Activated CD8-positive, alpha-beta memory T cell treated with anti-CD3 and anti-CD28 coated beads, Interleukin-2, amount 50 U/mL, for 4 hours (primary cell): ENCODE measurements around the gene DCTN2.
"Not testable (repeated sequence)": the region's sequence is repeated elsewhere in the genome, so short reads cannot be mapped to it uniquely, and the experiment has no call there.

Experiments
- DNase-seq: peaks from one replicate; pipeline ENCODE4 v3.0.0-alpha.2; 2020

Gene DCTN2

DNA sequence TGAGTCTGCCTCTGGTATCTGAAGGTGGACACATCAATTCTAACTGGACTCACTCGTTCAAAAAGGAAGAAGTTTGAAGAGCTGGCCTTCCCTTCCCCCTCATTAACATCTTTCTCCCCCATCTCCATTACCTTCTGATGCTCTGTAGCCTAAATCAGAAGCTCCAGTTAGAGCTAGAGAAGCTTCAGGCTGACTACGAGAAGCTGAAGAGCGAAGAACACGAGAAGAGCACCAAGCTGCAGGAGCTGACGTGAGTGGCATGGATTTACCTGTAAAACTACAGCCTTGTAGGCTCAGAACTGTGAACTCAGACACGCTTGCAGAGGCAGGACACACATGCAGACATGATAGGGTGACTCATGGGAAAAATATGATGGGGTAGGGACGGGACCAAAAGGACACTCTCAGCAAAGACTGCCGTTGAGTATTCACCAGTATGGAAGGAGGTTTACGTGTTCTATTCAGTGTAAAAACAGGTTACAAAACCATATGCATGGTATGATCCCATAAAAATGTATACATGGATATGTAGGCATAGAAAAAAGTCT, 29.7 kb upstream of the DCTN2 start:
- DNase-seq: no peak

DNA sequence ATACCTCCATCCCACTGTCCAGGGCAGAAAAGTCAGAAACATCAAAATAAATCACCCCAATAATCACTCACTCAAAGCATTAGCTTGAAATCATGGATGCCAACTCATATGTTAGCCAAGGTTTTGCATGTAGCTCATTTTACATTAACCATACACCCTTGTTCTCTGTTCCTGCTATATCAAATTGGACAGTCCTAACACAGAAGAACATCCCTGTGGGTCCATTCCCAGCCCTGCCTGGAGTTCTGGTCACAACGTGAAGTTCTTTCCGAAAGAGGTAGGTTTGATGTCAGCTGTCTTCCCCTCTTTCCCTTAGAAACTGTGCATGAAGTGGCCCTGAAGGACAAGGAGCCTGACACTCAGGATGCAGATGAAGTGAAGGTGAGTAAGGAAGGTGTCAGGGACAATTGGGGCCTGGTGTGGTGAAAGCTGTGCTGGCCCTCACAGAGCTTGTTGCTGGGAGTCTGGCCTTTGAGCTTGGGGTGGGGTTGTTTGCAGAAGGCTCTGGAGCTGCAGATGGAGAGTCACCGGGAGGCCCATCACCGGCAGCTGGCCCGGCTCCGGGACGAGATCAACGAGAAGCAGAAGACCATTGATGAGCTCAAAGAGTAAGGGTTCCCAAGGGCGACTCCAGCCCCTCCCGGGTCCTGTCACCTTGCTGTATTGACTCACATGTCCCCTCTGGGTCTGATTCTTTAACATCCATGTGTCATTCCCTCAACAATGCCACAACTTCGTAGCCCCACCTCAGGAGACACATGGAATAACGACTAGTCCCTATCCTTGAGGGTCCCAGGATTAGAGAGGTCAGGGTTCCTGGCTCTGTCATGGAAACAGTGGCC, 29.0 kb upstream of the DCTN2 start:
- DNase-seq: no peak

DNA sequence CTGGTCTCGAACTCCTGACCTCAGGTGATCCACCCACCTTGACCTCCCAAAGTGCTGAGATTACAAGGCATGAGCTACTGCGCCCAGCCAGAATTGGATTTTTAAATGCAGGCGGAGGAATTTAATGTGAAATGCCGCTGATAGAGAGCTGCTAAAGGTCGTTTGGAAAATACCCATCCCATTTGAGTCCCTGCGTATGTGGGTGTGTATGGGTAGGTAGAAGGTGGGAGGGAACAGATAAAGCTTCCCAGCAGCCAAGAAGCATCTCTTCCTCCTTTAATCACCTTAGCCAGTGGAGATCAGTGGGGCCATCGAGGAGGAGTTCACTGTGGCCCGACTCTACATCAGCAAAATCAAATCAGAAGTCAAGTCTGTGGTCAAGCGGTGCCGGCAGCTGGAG, 27.8 kb upstream of the DCTN2 start:
- no peak for DNase-seq

DNA sequence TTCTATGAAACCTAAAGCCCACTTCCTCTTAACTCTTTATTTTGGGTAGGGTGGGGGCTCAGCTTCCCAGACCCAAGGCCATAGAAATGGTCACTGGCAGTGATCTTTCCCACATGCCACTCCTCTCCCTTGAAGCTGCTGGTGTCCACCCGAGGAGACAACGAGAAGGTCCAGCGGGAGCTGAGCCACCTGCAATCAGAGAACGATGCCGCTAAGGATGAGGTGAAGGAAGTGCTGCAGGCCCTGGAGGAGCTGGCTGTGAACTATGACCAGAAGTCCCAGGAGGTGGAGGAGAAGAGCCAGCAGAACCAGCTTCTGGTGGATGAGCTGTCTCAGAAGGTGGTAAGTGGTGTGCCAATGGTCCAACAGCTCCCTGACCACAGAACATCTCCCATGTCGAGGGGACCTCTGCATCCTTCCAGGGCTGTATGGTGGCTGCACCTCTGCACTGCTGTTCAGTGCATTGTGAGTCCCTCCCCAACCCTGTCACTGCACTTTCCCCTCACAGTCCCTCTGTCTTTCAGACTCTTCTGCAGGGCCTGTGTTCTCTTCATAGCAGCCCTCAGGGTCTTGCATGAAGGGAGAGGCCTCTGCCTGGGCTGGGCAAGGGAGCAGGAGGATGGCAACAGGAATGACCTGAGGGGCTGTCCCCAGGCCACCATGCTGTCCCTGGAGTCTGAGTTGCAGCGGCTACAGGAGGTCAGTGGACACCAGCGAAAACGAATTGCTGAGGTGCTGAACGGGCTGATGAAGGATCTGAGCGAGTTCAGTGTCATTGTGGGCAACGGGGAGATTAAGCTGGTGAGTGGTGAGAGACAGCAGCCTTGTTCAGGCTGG, 25.2 kb upstream of the DCTN2 start:
- DNase-seq: no peak

DNA sequence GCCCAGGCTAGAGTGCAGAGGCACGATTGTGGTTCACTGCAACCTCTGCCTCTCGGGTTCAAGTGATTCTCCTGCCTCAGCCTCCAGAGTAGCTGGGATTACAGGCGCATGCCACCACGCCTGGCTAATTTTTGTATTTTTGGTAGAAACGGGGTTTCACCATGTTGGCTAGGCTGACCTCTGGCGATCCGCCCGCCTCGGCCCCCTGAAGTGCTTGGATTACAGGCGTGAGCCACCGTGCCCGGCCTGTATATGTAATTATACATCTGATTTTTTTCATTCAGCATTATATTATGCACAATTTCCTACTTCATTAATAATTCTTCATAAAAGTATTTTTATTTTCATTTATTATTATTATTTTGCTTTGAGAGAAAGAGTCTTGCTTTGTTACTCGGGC, 23.4 kb upstream of the DCTN2 start:
- not testable (repeated sequence) for DNase-seq

DNA sequence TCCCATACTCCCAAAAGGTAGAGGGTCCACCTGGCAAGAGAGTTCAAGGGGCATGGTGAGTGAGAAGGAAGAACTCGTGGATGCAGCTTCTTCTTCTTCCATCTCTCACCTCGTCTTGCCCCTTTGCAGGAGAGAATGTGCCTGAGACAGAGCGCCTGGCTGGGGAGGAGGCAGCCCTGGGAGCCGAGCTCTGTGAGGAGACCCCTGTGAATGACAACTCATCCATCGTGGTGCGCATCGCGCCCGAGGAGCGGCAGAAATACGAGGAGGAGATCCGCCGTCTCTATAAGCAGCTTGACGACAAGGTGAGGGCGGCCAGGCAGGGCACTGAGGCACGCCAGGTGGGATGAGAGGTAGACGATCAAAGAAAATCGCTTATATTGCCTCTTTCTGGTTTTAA, 22.9 kb upstream of the DCTN2 start:
- DNase-seq: no peak

DNA sequence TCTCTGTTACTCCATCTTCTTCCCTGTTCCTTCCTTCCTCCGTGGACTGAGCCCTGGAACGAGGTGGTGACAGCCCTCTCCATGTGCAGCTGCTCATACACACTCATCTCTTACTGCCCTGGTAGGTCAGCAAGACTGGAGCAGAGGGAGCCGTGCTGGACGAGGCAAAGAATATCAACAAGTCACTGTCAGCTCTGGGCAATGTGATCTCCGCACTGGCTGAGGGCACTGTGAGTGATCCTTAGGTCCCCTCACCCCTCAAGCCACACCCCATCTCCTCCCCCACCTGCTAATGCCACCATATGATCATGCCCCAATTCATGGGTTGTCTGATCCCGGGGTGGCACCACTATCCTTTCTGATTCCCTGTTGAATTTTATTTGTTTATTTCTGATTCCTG, 21.8 kb upstream of the DCTN2 start:
- no peak for DNase-seq

DNA sequence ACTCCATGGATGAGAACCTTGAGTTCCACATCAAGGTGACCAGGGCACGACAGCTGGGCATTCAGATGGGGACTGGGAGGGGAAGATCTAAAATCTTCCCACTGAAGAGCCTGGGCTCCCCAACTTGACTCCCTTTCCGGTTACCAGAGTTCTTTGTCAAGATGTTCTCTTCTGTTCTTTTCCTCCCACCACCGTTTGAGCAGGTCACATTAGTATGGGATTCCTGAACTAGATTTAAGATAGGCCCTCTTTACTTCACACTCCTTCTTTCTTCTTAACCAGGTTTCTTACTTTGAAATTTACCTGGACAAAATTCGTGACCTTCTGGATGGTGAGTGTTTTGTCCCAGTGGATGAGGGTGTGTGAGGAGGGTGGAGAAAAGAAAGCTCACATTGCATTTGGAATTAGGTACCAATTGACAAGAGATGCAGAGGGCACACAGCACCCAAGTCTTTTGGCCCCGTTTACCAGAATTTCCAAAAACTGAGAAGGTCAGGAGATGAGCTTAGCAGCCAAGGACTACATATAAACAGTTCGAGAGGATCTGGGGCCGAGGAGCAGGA, 17.3 kb upstream of the DCTN2 start:
- DNase-seq: no peak

DNA sequence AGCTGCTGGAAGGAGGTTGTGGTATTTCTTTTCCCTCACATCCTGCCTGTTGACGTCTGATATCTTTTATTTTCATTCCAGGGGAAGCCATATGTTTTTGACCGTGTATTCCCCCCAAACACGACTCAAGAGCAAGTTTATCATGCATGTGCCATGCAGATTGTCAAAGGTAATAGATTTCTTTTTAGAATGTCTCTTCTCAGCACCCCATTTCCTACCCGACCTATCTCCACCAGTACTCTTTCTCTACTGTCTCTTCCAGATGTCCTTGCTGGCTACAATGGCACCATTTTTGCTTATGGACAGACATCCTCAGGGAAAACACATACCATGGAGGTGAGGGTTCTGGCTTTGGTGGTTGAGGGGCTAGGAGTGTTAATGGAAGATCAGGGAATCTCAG, 16.4 kb upstream of the DCTN2 start:
- no peak for DNase-seq

DNA sequence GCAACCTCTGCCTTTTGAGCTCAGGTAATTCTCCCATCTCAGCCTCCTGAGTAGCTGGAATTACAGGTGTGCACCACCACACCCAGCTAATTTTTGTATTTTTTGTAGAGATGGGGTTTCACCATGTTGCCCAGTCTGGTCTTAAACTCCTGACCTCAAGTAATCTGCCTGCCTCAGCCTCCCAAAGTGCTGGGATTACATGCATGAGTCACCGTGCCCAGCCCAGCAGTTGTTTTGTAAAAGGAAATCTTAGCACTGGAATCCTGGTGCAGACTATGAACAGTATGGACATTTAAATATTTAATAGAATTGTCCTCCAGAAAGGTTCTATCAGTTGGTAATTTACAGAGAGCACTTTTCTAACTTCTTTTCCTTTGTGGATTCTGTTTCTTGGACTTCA, 14.1 kb upstream of the DCTN2 start:
- DNase-seq: not testable (repeated sequence)

DNA sequence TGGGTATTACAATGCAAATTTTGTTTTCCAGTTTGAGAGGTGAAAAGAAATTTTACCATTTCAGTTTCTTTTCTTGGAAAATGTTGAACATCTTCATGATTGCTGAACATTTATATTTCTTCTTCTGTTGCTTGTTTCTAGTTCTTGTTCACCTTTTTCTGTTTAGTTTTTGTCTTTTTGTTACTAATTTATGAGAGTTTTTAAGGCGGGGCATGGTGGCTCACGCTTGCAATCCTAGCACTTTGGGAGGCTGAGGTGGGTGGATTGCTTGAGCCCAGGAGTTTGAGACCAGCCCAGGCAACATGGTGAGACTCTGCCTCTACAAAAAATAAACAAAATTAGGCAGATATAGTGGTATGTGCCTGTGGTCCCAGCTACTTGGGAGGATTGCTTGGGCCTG, 13.5 kb upstream of the DCTN2 start:
- no peak for DNase-seq

DNA sequence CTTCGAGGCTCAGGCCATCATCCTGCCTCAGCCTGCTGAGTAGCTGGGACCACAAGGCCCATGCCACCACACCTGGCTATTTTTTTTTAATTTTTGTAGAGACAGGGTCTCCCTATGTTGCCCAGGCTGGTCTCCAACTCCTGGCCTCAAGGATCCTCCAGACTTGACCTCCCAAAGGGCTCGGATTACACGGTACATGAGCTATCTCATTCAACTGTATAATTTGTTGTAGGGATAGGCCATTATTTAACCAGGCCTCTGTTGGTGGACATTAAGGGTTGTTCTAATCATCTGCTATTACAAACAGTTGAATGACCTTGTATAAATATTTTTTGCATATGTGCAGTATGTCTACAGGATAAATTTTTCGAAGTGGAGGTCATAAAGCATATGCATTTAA, 11.9 kb upstream of the DCTN2 start:
- DNase-seq: no peak

DNA sequence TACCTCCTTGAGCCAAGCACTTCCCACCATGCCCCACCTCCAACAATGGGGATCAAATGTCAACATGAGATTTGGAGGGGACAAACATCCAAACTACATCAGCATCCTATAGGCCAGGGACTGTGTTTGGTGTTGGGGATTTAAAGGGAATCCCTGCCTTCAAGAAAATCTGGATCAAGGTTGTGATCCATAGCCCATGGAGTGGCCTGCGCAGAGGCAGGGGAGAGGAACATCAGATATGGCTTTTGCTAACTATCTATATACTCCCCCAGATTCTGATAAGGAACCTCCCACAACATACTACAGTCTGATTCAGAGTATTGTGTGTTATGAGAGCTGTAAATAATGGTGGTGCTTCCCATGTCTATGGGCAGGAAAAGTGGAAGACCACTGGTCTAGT, 7.9 kb upstream of the DCTN2 start:
- no peak for DNase-seq

DNA sequence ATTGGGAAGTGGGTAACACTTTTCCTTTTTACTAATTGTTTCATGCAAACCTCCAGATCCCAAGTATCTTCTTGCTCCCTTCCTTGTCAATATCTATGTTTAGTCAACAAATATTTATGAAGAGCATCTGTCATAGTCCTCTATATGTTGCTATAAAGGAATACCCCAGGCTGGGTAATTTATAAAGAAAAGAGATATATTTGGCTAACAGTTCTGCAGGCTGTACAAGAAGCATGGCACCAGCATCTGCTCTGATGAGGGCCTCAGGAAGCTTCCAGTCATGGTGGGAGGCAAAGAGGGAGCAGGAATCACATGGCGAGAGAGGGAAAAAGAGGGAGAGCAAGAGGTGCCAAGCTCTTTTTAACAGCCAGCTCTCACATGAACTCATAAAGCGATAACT, 7.5 kb upstream of the DCTN2 start:
- DNase-seq: no peak

DNA sequence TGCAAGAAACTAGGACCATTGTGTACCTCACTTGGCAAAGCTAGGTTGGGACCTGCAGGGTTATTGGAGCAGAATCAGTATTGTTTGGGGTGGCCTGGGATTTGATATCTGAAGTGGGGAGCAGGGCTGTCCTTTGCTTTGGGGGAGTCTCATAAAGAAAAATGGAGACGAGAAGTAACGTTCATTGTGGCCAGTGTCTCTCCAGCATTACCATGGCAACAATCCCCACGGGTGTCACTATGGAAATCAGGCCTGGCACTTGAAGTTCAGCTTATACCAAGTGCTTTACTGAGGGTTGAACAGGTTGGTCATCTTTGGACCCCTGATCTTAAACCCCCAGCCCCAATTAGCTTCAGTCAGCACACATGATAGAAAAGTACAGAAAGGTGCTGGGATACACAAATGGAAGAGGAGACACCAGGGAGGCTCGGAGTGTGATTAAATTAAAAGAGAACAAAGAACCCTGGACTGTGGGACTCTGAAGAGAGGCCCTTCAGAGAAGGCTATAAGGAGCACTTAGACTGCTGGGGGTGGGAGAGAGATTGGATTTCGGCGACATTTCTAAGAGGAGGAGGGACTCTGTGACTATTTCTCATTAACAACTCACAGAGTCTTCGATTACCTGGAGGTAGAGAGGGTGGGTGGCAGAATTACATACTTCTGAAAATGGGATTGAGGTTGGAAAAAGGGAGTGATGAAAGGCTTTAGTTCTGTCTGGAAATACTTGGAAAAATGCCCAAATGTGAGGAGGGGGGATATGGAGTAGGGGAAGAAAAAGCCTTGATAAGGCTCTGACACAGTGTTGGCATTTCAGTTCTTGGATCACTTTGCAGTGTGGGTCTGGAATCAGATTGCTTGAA, 6.6 kb upstream of the DCTN2 start:
- DNase-seq: no peak

DNA sequence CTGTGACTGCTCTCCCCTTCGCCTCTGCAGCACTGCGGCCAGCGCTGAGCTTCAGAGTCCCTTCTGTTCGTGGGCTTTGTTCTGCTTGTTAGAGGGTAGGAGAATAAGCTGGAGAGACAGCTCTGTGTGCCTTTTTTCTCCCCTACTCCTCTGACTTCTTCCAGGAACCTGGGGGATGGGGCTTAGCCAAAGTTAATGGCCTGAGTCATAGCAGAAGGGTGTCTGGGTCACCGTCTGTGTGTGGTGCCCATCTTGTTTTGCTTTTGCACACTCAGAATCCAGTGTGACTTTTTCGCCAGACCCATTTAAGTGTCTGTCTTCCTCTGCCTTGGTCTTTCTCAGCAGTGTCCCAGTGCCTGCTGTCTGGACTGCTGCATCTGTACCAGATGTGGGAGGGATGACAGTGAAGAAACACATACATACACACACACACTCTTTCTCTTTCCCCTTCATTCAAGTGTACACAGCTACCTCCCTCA, 5.9 kb upstream of the DCTN2 start:
- no peak for DNase-seq

DNA sequence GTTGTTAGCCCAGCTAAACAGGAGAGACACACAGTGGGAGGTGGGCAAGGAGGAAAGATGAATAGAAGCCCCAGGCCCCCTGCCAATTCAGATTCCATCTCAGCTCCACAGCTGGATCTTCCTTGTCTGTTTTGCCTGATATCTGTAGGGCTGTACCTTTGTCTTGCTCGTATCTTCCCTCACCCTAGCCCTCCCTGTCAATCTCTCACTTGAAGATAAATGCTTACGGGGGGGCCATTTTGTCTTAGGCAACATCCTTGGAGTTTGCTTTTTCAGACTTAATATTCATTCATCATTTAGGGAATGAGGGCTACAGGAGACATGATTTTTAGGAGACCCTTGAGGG, 5.3 kb upstream of the DCTN2 start:
- DNase-seq: no peak

DNA sequence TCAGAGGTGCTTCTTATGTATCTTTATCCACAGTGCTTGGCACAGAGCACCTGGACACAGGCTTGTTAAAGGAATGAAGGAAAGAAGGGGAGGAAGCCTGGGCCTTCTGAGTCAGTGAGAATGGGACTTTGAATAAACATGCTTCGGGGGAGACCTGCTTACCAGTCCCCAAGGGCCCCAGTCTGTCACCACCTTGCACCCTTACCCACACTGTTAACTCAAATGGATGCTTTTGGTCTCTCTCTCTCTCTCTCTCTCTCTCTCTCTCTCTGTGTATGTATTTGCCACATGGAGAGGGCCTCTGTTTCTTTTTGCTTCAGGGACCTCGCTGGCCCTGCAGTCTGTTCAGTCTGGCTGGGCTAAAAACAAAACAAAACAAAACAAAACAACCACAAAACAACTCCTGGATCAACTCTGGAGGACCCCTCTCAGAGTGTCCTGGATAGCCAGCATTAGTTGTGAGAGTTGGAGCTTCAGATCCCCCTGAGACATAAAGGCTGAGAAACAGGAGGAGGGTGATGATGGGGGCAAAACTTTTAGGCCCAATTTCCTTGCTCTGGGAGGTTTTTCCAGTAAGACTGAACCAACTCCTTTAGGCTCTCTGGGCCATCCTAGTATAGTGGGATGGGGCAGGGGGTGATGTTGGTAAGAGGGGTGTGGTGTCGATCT, 4.8 kb upstream of the DCTN2 start:
- no peak for DNase-seq

DNA sequence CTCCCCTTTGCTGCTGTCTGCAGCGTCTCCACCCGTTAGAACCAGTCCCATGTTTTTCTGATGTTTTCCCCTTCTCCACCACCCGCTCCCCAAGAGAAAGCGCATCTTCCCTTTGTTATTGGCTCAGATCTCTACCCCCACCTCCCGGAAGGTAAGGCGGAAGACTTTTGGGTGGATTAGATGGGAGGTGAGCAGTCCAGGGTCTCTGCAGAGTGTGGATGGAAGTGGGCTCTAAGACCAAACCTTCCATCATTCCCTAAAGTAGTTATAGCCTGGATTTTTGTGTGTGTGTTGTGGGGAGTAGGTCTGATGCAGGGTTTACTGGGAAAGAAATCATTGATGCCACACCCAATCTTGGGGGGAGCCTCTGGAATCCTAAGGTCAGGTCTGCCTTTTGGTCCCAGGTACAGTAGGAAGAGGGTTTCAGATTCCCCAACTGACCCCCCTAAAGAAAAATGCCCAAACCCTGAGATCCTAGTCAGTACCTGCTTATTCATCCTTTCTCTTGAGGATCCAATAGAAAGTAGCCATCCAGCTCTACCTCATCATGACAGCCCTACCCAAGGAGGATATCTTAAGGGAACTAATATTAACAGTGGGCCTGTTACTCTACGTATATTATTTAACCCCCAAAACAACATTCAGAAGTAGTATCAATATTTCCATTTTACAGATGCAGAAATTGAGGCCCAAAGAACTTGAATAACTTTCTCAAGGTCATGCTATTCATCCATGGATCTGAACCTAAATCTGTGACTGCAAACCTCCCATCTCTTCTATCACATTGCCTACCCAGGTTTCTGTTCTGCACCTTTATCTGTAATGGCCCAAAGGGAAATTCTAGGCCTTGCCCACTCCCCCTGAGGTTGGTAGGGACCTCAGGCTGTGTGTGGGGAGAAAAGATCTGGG, 3.9 kb upstream of the DCTN2 start:
- DNase-seq: no peak

DNA sequence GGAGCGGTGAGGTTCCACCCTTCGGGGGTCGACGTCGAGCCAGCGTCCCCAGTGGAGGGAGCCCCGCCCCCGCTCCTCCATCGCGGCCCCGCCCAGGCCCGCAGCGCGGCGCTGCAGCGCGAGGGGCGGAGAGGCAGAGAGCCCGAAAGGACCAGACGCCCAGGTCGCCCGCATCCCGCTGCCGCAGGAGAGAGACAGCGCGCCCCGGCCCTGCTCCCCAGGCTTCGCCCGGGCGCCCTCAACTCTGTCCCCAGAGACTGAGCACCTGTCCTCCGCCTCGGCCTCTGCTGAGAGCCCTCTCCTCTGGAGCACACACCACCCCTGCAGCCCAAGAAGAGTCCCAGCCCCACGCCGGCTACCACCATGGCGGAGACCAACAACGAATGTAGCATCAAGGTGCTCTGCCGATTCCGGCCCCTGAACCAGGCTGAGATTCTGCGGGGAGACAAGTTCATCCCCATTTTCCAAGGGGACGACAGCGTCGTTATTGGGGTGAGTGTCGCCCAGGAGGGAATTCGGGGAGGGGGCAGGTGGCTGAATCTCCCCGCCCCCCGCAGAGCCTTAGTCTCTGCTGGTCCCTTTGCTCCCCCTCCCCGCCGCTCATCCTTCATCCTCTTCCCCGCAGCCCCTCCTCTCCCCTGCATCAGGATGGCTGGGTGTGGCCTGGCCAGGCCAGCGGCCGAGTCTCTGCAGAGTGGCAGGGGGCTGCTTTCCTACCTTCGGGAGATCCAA, 3.1 kb upstream of the DCTN2 start, which contains the start of gene KIF5A:
TSS of gene KIF5A (plus strand) at position 136 of the 732 bp plus-strand sequence. CDS start at position 364, 228 bp downstream.
- DNase-seq: peak; percentile 61
